WI38 (cell line): ENCODE measurements around the gene P4HTM.

ENCODE experiments used
- H3K4me3 ChIP-seq: 2 replicates; pipeline ENCODE4 v1.5.1; 2011; ENCODE audit warnings: low read depth, mild to moderate bottlenecking, control low read depth, low read length
- TF ChIP-seq, protein P1 (sequence below): IDR thresholded peaks from 2 replicates; pipeline ENCODE4 v1.5.1; 2012; ENCODE audit warnings: low read depth, mild to moderate bottlenecking, control low read depth, low read length

P4HTM gene

DNA sequence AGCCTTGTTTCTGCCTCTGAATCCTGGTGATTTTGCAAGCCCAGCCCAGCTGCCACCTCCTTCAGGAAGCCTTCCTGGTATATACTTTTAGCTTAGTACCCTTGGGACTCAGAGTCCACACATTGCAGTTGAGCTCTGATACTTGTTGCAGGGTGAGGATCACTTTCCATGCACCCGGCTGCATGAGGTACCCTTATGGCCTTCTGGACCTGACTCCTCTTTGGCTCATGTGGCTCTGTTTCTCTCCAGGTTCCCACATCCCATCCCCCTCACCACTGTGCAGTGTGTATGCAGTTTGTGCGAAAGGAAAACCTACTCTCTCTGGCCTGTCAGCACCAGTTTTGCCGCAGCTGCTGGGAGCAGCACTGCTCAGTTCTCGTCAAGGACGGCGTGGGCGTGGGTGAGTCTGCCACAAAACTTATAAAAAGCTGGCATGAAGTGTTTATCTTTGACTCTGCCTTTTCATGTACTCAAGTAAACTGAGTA lies 23.1 kb upstream of the P4HTM start:
- no peak overlapping the region for H3K4me3 ChIP-seq
- TF ChIP-seq, protein P1, sequence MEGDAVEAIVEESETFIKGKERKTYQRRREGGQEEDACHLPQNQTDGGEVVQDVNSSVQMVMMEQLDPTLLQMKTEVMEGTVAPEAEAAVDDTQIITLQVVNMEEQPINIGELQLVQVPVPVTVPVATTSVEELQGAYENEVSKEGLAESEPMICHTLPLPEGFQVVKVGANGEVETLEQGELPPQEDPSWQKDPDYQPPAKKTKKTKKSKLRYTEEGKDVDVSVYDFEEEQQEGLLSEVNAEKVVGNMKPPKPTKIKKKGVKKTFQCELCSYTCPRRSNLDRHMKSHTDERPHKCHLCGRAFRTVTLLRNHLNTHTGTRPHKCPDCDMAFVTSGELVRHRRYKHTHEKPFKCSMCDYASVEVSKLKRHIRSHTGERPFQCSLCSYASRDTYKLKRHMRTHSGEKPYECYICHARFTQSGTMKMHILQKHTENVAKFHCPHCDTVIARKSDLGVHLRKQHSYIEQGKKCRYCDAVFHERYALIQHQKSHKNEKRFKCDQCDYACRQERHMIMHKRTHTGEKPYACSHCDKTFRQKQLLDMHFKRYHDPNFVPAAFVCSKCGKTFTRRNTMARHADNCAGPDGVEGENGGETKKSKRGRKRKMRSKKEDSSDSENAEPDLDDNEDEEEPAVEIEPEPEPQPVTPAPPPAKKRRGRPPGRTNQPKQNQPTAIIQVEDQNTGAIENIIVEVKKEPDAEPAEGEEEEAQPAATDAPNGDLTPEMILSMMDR, result no peak

DNA sequence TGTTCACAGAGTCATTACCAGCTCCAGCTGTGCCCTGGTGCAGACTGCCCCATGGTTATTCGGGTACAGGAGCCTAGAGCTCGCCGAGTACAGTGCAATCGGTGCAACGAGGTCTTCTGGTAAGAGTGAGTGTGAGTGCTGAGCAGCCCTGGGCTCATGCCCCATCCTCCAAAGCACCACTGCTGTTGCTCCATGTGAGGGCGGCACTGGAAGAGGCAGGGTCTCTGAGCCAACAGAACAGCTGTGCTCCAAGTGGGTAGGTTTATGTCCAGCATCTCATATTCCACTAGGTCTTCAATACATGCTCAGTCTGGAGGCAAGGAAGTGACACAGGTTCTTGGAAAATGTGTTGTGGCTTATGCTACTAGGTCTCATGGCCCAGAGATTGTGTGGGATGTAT lies 19.5 kb upstream of the P4HTM start:
- no peak overlapping the region for H3K4me3 ChIP-seq
- TF ChIP-seq, protein P1, result no peak

DNA sequence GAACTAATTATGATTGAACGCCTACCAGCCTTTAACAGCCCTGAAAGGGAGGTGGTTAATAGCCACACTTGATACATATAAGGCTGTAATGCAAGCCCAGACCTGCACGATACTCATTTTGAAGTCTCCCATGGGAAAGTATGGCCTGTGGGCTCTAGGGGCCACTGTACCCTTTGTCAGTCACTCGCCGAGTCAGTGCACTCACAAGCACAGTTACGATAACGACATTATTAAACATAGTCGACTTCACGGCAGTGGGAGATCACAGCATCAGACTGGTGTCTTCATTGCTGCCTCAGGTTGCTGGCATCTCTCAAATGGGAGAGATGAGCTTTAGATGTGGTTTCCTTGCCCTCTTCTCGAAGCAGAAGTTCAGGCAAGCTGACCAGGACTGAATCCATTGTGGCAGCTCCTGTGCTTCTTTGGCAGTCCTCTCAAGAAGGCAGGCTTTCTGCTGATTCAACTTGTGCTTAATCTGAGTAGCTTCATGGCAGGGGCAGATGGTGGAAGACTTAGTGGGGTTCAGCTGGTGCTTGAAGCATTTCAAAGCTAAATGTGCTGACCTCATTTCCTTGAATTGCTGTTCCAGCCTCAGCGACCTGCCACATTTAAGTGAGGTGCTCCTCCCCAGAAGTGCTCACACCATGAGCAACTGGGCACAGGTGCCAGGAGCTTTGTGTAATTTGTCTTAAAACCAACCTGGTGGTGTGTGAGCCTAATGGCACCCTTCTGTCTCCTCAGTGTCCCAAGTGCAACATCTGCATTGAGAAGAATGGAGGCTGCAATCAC lies 15.8 kb upstream of the P4HTM start:
- no peak overlapping the region for H3K4me3 ChIP-seq
- TF ChIP-seq, protein P1, result no peak

DNA sequence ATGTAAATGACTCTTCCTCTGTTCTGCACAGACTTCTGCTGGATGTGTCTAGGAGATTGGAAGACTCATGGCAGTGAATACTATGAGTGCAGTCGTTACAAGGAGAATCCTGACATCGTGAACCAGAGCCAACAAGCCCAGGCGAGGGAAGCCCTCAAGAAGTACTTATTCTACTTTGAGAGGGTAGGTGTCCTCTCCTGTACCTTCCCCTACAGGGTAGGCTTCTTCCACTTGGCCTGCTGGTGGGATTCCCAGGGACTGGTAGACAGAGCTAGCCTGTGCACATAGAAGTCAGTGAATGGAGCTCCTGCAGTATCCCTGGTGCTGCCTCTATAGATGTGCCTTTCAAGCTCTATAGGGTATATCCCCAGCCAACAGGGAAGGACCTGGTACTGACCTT lies 10.6 kb upstream of the P4HTM start:
- H3K4me3 ChIP-seq, result no peak overlapping the region
- TF ChIP-seq, protein P1, result no peak

DNA sequence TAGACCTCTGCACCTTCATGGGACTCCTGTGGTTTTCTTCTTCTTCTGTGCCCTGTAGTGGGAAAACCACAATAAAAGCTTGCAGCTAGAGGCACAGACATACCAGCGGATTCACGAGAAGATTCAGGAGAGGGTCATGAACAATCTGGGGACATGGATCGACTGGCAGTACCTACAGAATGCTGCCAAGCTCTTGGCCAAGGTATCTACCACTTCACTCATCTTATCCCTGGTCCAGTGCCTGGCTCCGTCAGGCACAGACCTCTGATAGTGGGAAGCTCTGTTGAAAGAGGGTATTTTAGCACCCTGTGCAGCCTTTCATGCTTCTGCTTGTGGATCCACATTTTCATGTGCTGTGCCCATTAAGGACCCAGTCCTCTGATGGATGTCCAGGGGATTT lies 9.7 kb upstream of the P4HTM start:
- TF ChIP-seq, protein P1, result no peak
- H3K4me3 ChIP-seq, result no peak overlapping the region

DNA sequence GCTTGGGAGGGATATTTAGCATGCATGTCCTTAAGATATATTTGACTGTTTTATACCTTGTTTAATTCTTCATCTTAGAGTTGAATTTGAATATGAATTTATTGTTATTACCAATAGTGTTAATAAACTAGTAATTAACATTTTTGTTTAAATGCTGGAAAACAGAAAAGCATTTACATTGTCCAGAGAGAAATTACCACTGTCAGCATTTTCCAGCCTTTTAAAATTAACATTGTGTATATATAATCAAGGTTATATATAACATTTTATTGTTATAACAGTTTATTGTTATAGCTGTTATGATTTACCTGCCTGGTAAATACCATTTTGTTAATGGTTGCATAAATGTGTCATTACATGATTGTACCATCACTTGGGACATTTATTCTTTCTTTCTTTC lies 8.0 kb upstream of the P4HTM start:
- TF ChIP-seq, protein P1, result no peak
- H3K4me3 ChIP-seq, result no peak overlapping the region

DNA sequence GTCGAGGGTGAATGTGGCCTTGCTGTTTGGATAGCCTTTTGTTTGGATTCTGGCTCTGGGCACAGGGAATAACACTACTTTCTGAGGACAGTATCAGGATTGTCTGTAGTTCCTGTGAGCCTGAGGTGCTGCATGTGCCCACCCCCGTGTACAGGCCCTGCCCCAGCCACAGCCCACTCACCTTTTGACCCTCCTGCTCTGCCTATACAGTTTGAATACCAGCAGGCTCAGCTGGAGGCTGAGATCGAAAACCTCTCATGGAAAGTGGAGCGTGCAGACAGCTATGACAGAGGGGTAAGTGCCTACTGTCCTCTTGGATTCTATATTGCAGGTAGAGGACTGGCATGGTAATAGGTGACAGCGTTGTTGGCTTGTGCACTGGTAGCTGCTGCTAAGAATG lies 7.4 kb upstream of the P4HTM start:
- H3K4me3 ChIP-seq, result no peak overlapping the region
- TF ChIP-seq, protein P1, result no peak
